Measurements from ENCODE around the gene ZNF101.
"Not testable (repeated sequence)": the region's sequence is repeated elsewhere in the genome, so short reads cannot be mapped to it uniquely, and the experiment has no call there.

Gene ZNF101

DNA sequence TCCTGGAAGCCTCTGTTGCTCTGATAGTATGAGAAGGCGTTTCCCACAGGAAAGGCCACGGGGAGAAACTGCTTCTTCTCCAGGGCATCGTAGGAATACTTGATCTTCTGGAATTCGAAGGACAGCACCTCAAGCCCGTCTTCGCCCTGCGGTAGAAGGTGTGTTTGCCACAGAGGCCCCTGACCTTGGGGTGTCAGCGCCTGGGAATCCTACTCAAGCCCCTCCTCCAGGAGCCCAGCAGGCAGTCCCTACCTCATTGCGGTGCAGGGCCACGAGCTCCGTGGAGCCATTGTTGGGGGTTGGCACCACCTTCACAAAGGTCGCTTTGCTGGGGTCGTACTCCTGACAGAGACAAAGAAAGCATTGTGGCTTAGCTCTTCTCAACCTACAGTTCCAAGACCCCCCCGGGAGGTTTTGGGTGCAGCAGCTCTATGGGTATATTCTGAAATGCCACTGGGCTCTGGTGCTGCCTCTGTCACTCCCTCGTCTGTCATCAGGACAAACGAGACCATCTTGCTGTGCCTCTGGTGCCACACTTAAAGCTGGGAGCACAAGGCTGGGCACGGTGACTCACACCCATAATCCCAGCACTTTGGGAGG lies 8.9 kb upstream of the ZNF101 start:
- DNase-seq (ENCODE audit: low read depth in 1 of 2, low spot score in 1 of 2): no peak

DNA sequence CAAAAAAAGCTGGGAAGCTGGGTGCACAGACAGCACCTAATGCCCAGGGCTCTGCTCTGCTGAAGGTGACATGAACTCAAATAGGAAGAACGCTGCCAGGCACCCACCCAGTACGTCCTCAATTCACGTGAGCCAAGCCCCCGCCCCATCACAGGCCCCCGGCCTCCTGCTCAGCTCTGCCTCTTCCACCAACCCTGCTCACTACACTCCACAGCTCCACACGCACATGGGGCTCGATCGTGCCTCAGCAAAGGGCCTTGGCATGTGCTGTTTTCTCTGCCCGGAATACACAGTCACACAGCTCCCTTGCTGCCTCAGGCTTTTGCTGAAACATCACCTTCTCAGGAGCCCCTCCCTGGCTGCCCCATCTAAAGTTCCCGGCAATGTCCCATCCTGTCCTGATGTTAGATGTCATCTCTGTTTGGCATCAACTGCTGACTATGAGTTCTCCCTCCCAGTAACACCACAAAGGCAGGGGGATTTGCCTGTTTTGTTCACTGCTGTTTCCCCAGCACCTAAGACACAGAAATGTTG lies 7.4 kb upstream of the ZNF101 start:
- DNase-seq (ENCODE audit: low read depth in 1 of 2, low spot score in 1 of 2): no peak

DNA sequence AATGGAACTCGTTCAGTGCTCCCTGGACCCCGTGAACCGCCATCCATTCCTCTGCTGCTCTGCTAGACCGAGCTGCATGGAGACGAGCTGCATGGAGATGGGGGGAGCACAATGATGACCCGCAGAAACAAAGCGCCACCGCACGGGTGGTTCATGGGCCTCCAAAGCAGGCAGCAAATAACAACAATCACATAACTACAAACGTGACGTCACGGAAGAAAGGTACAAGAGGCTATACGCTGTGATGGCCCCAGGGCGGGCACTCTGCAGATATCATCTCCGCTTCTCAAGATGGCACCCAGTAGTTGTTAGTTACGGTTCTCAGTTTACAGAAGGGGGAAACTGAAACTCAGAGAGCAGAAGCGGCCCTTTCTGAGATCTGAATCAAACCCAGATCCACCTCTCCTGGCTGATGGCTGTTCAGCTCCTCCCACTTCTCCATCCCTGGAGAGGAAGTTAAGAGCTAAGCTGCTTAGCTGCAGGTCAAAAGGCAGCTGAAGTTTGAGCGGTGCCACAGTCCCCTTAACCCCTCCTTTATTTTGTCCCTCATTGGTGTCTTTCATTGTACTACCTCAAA lies 6.9 kb upstream of the ZNF101 start:
- no peak for DNase-seq (ENCODE audit: low read depth in 1 of 2, low spot score in 1 of 2)

DNA sequence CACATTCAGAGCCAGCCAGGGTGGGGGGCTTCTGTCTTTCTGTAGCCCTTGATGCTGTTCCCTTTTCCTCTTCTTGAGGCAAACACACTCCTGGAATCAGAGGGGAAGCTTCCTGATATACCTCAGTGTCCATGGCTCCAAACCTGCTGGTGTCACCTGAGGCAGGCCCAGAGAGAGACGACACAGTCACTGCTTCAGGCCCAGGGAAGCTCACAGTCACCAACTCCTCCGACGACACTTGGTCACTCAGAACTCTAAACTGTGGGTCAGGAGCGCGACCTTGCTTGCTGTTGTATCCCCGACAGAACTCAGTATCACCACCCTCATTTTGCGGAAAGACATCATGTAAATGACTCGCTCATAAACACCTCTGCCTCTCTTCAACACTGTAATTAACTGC lies 6.3 kb upstream of the ZNF101 start:
- no peak for DNase-seq (ENCODE audit: low read depth in 1 of 2, low spot score in 1 of 2)

GRCh38 chr19:19662871-19663255 lies 5.8 kb upstream of the ZNF101 start:
- DNase-seq (ENCODE audit: low read depth in 1 of 2, low spot score in 1 of 2): no peak

DNA sequence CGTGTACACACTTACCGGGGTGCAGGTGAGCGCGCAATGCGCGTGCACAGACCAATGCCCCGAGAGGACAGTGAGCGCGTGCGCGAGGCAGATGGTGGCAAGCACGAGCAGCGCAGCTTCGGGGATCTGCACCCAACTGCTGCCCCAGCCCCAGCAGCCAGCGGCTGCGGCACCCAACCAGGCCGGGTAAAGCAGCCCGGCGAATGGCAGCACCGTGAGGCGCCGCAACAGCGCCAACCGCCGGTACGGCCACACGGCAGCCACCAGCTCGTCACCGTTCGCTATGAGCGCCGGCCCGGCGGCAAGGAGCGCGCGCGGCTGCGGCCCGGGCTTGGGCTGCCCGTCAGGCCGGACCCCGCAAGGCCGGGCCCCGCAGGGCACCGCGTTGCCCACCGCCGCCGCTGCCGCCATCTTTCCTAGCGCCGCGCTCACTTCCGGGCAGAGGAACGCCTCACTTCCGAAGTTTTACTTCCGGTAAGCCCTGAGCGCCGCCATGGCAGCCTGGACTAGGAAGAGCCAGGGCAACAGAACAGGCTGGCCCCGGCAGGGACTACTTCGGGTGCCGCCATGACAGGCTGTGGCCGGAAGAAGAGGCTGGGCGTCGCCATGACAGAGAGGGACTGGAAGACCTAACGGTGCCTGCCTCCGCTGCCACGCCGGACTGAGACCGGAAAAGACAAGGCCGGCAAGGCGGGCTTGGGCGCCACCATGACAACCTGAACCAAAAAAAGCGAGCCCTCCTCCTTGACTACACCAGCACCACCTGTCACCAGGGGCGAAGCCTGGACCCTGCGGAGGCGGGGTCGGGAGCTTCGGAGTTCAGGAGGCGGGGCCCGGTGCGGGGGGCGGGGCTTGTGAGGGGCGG lies 5.2 kb upstream of the ZNF101 start, which contains the start of gene ATP13A1:
ATP13A1 (minus strand) TSS at position 421 of the 865 bp plus-strand sequence; CDS start at position 411, 10 bp downstream.
- peak; percentile 88 to 89 for DNase-seq (ENCODE audit: low read depth in 1 of 2, low spot score in 1 of 2)

- DNase-seq (ENCODE audit: low read depth in 1 of 2, low spot score in 1 of 2): not testable (repeated sequence)
Observed at GRCh38 chr19:19665420-19665948, 3.2 kb upstream of the ZNF101 start.

DNA sequence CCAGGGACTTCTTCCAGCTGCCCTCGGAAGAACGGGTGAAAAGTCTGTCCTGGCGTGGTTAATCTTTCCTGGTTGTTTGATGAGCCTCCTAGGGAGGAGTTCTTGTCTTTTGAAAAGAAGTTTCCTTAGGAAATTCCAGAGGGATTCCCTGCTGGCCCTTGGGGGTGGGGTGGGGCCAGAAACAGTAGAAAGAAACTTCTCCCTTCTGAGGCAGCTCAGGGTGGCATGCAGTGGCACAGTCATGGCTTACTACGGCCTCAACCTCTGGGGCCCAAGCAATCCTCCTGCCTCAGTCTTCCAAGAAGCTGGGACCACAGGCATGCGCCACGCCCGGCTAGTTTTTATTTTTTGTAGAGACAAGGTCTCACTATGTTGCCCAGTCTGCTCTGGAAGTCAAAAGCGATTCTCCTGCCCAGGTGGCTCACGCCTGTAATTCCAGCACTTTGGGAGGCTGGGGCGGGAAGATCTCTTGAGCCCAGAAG lies 1.5 kb downstream of the ZNF101 start:
- no peak for DNase-seq (ENCODE audit: low read depth in 1 of 2, low spot score in 1 of 2)

- DNase-seq (ENCODE audit: low read depth in 1 of 2, low spot score in 1 of 2): no peak
Observed at GRCh38 chr19:19672816-19673215, 4.2 kb downstream of the ZNF101 start.

GRCh38 chr19:19674315-19674714 lies 5.7 kb downstream of the ZNF101 start:
- no peak for DNase-seq (ENCODE audit: low read depth in 1 of 2, low spot score in 1 of 2)

- no peak for DNase-seq (ENCODE audit: low read depth in 1 of 2, low spot score in 1 of 2)
Observed at GRCh38 chr19:19677579-19677978, 8.9 kb downstream of the ZNF101 start.

DNA sequence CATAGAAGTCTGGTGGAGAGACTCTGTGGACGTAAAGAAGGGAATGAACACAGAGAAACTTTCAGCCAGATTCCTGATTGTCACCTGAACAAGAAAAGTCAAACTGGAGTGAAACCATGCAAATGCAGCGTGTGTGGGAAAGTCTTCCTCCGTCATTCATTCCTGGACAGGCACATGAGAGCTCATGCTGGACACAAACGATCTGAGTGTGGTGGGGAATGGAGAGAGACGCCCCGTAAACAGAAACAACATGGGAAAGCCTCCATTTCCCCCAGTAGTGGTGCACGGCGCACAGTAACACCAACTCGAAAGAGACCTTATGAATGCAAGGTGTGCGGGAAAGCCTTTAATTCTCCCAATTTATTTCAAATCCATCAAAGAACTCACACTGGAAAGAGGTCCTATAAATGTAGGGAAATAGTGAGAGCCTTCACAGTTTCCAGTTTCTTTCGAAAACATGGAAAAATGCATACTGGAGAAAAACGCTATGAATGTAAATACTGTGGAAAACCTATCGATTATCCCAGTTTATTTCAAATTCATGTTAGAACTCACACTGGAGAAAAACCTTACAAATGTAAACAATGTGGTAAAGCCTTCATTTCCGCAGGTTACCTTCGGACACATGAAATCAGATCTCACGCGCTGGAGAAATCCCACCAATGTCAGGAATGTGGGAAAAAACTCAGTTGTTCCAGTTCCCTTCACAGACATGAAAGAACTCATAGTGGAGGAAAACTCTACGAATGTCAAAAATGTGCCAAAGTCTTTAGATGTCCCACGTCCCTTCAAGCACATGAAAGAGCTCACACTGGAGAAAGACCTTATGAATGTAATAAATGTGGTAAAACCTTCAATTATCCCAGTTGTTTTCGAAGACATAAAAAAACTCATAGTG lies 10.8 kb downstream of the ZNF101 start:
- DNase-seq (ENCODE audit: low read depth in 1 of 2, low spot score in 1 of 2): no peak

DNA sequence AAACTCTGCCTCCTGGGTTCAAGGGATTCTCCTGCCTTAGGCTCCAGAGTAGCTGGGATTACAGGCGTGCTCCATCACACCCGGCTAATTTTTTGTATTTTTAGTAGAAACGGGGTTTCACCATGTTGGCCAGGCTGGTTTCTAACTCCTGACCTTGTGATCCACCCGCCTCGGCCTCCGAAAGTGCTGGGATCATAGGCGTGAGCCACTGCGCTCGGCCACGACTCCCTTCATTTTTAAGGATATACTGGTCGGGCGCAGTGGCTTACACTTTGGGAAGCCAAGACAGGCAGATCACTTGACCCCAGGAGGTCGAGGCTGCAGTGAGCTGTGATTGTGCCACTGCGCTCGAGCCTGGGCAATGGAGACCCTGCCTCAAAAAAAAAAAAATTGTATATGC lies 17.5 kb downstream of the ZNF101 start:
- DNase-seq (ENCODE audit: low read depth in 1 of 2, low spot score in 1 of 2): not testable (repeated sequence)

DNA sequence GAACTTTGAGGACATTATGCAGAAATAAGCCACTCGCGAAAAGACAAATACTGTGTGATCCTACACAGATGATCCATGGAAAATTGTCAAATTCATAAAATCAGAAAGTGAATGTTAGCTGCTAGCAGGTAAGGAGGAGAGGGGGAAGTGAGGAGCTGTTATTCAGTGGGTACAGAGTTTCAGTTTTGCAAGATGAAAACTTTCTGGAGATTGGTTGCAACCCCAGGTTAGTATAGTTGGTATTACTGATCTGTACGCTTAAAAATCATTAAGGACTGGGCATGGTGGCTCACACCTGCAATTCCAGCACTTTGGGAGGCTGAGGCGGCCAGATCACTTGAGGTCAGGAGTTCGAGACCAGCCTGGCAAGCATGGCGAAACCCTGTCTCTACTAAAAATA lies 17.9 kb downstream of the ZNF101 start:
- DNase-seq (ENCODE audit: low read depth in 1 of 2, low spot score in 1 of 2): no peak

- no peak for DNase-seq (ENCODE audit: low read depth in 1 of 2, low spot score in 1 of 2)
Observed at GRCh38 chr19:19687090-19687489, 18.5 kb downstream of the ZNF101 start.

- not testable (repeated sequence) for DNase-seq (ENCODE audit: low read depth in 1 of 2, low spot score in 1 of 2)
Observed at GRCh38 chr19:19689023-19689422, 20.4 kb downstream of the ZNF101 start.

GRCh38 chr19:19691683-19692082 lies 23.0 kb downstream of the ZNF101 start:
- no peak for DNase-seq (ENCODE audit: low read depth in 1 of 2, low spot score in 1 of 2)

GRCh38 chr19:19696386-19696785 lies 27.7 kb downstream of the ZNF101 start:
- DNase-seq (ENCODE audit: low read depth in 1 of 2, low spot score in 1 of 2): no peak

DNA sequence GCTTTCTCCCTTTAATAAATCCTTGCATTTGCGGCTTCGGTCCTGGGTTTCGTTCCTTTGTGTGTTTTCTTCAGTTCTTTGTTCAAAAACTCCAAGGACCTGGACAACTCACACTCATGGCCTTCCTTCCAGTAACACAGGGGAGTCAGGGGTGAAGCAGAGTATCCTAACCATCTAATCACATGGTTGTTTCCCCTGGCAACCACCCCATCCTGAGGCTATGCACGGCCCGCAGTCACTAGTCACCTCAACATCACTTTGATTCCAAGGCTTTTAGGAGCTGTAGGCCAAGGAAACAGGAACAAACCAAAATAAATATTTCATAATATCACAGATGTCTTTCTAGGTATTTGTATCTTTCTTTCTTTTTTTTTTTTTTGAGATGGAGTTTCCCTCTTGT lies 28.9 kb downstream of the ZNF101 start:
- DNase-seq (ENCODE audit: low read depth in 1 of 2, low spot score in 1 of 2): no peak

DNA sequence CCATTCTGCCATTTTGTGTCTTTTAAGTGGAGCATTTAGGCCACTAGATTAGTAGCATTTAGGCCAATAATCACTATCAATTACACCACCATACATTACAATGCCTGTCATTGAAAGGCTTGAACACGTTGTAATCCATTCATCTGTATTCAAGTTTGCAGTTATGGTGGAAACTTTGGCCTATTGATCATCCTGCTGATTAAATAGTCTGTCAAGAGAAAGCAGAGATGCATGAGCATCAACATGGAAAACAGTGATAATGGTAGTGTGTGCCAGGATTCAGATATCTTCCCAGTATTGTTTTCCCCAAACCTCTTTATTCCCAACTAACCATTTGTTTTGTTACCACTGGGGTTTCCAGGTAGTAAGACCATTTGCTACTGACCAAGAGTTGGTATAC lies 31.9 kb downstream of the ZNF101 start:
- not testable (repeated sequence) for DNase-seq (ENCODE audit: low read depth in 1 of 2, low spot score in 1 of 2)

GRCh38 chr19:19704836-19705235 lies 36.2 kb downstream of the ZNF101 start:
- DNase-seq (ENCODE audit: low read depth in 1 of 2, low spot score in 1 of 2): no peak
